Endothelial cell of umbilical vein (primary cell): ENCODE results near the gene RNF183. TPM values are rescaled to one million over a fixed set of nuclear protein-coding genes. Genes with fewer than 3 reads are reported as not detected.

Experiments
- BruUV-seq: library from RNA; stranded (reverse); fragments of 400-500 nt; replicated peaks from 2 replicates; lab custom pipeline; 2021; lab: Mats Ljungman, UMichigan
- CTCF ChIA-PET: fragments of 300-600, 350-600 bp; sonication (Branson Sonifier 250); formaldehyde crosslinking; loops from one replicate; lab custom pipeline; 2021; ENCODE audit warnings: antibody characterized with exemption, inconsistent platforms; lab: Charles Lee
- POLR2A ChIA-PET: fragments of 300-600, 350-600 bp; sonication (Branson Sonifier 250); formaldehyde crosslinking; loops from one replicate; lab custom pipeline; 2021; ENCODE audit warnings: antibody characterized with exemption, inconsistent platforms; lab: Charles Lee
- DNase-seq: peaks from one replicate; pipeline ENCODE4 v3.0.0-alpha.2; 2011; ENCODE audit warnings: low read depth, low spot score
- FAIRE-seq: peaks from 2 replicates; lab custom pipeline; 2011; peaks lifted over from hg19 to GRCh38; lab: Jason Lieb, UNC
- H2AFZ ChIP-seq: 2 replicates; pipeline ENCODE4 v1.6.0; 2012; ENCODE audit warnings: low read depth, low read length, control low read depth, inconsistent platforms
- H3K27ac ChIP-seq: 2 replicates; pipeline ENCODE4 v1.5.1; 2011; ENCODE audit warnings: low read depth, mild to moderate bottlenecking, control low read depth, low read length, moderate library complexity; ENCODE audit not compliant: insufficient read depth
- H3K27me3 ChIP-seq, 2 experiments: 2 replicates each; pipeline versions ENCODE4 v1.6.0 to v1.6.1; 2011; ENCODE audit warnings: low read length in 2 of 2, mixed read lengths in 1 of 2; ENCODE audit not compliant: control insufficient read depth in 2 of 2, insufficient read depth in 2 of 2
- H3K36me3 ChIP-seq, 2 experiments: 2 replicates in 1 of 2; 3 replicates in 1 of 2; pipeline ENCODE4 v1.5.1; 2011; ENCODE audit warnings: low read length in 2 of 2, mild to moderate bottlenecking in 1 of 2, moderate library complexity in 1 of 2; ENCODE audit not compliant: control insufficient read depth in 2 of 2, insufficient read depth in 2 of 2; ENCODE audit errors: extremely low read depth in 1 of 2
- H3K4me1 ChIP-seq: 3 replicates; pipeline ENCODE4 v1.5.1; 2011; ENCODE audit warnings: mild to moderate bottlenecking, low read length; ENCODE audit not compliant: control insufficient read depth, insufficient read depth; ENCODE audit errors: extremely low read depth
- H3K4me2 ChIP-seq: 2 replicates; pipeline ENCODE4 v1.6.1; 2011; ENCODE audit warnings: low read length, control low read depth, mixed read lengths; ENCODE audit not compliant: insufficient read depth
- H3K4me3 ChIP-seq, 3 experiments: fragments of 200-600 bp in 1 of 3; sonication (generic), shearing (Covaris generic) in 1 of 3; replicated peaks in 1 of 3; 2 replicates each; pipeline ENCODE4 v1.5.1; 2011 to 2016; ENCODE audit warnings: control low read depth in 3 of 3, low read length in 3 of 3, mild to moderate bottlenecking in 2 of 3, inconsistent platforms in 1 of 3, low read depth in 1 of 3, moderate library complexity in 1 of 3; ENCODE audit not compliant: insufficient read depth in 1 of 3
- H3K79me2 ChIP-seq: 2 replicates; pipeline ENCODE4 v1.6.0; 2012; ENCODE audit warnings: low read length, inconsistent platforms; ENCODE audit not compliant: control insufficient read depth, insufficient read depth
- H3K9ac ChIP-seq: replicated peaks from 2 replicates; pipeline ENCODE3; 2011; ENCODE audit warnings: low read length, control low read depth; ENCODE audit not compliant: insufficient read depth; ENCODE audit errors: extremely low read depth
- H3K9me1 ChIP-seq: replicated peaks from 3 replicates; pipeline ENCODE4 v1.6.0; 2011; ENCODE audit warnings: mild to moderate bottlenecking, low read length; ENCODE audit not compliant: control insufficient read depth, insufficient read depth; ENCODE audit errors: extremely low read depth
- H3K9me3 ChIP-seq: replicated peaks from 2 replicates; pipeline ENCODE4 v1.5.1; 2012; ENCODE audit warnings: low read length, inconsistent platforms; ENCODE audit not compliant: control insufficient read depth, insufficient read depth
- H4K20me1 ChIP-seq: replicated peaks from 2 replicates; pipeline ENCODE3; 2011; ENCODE audit warnings: mild to moderate bottlenecking, low read length; ENCODE audit not compliant: control insufficient read depth, insufficient read depth; ENCODE audit errors: extremely low read depth
- CTCF ChIP-seq, 2 donors: IDR thresholded peaks; 1 replicate in 1 of 2; 2 replicates in 1 of 2; pipeline ENCODE4 v1.5.1; 2011; ENCODE audit warnings: low read length in 2 of 2, mild to moderate bottlenecking in 2 of 2, moderate library complexity in 2 of 2, control low read depth in 1 of 2, inconsistent platforms in 1 of 2, low read depth in 1 of 2; ENCODE audit not compliant: insufficient read depth in 1 of 2; ENCODE audit errors: extremely low read depth in 1 of 2
- EZH2 ChIP-seq: IDR thresholded peaks from 2 replicates; pipeline ENCODE4 v1.6.1; 2012; ENCODE audit warnings: borderline replicate concordance, low read depth, mild to moderate bottlenecking, moderate library complexity, low read length, inconsistent platforms; ENCODE audit not compliant: severe bottlenecking
- GATA2 ChIP-seq: IDR thresholded peaks from 2 replicates; pipeline ENCODE4 v1.7.0; 2011; ENCODE audit warnings: low read depth, mild to moderate bottlenecking, moderate library complexity, mixed read lengths, low read length; ENCODE audit not compliant: insufficient read length, insufficient read depth
- JUN ChIP-seq: IDR thresholded peaks from 2 replicates; pipeline ENCODE4 v1.6.1; 2011; ENCODE audit warnings: borderline replicate concordance, low read depth; ENCODE audit not compliant: insufficient read length, insufficient read depth
- MAX ChIP-seq: IDR thresholded peaks from 2 replicates; pipeline ENCODE4 v1.6.1; 2011; ENCODE audit not compliant: insufficient read depth, insufficient read length
- MYC ChIP-seq: IDR thresholded peaks from one replicate; pipeline ENCODE4 v1.6.1; 2011; ENCODE audit warnings: mild to moderate bottlenecking, low read depth, low read length
- POLR2A ChIP-seq: IDR thresholded peaks from 2 replicates; pipeline ENCODE4 v1.6.1; 2012; ENCODE audit warnings: low read depth, mild to moderate bottlenecking, control low read depth, low read length
- POLR2AphosphoS5 ChIP-seq: IDR thresholded peaks from 2 replicates; pipeline ENCODE4 v1.6.1; 2012; ENCODE audit warnings: low read depth, mild to moderate bottlenecking, control low read depth, low read length, moderate library complexity; ENCODE audit not compliant: insufficient read depth
- dilution Hi-C: fragments of 300-500 bp; cut with MboI; formaldehyde crosslinking; loops from one replicate; pipeline ENCODE4 v1.15.0; 2019; ENCODE audit warnings: low sequenced_read_pairs; ENCODE audit not compliant: extremely low pct_ligation_motif_present
- intact Hi-C: fragments of 100-400 bp; cut with micrococcal nuclease; formaldehyde crosslinking; loops from one replicate; pipeline ENCODE4 v1.10.0; 2022
- polyA plus RNA-seq, 4 experiments: library from polyadenylated mRNA; depleted of rRNA in 3 of 4; stranded (reverse) in 3 of 4; unstranded in 1 of 4; fragments of >200 nt; gene quantifications; 2 replicates each; pipeline versions ENCODE4 v1.2.1 to v1.2.3, GENCODE V29; 2011 to 2012; ENCODE audit warnings: missing spikeins in 1 of 4
- total RNA-seq: library from RNA; stranded (reverse); gene quantifications from 2 replicates; pipeline ENCODE4 v1.2.3, GENCODE V29; 2021

Gene RNF183
- total and polyA plus RNA-seq, 2 donors (not counting 3 experiments of a cell fraction or from before 2014, with no cell fraction given): not detected

GRCh38 chr9:113299800-113300292, 3.3 kb downstream of the RNF183 start:
- dilution Hi-C loops: no loop called here
- ChIA-PET CTCF (no interaction called here), POLR2A (no interaction called here)
- Histone ChIP-seq H3K36me3 (no peaks in the 10 kb centered on the region), H3K27ac (no peak overlapping the region), H3K4me3 (no peak overlapping the region), H3K4me2 (peak overlapping the region; percentile 30), H3K9me3 (no peaks in the 10 kb centered on the region), H3K79me2 (no peaks in the 10 kb centered on the region), H2AFZ (no peak overlapping the region), H3K9ac (no peak overlapping the region), H3K4me1 (peaks cover 3% of the 10 kb centered on the region), H3K27me3 (peaks cover 3 to 8% of the 10 kb centered on the region in 2 experiments), H4K20me1 (no peaks in the 10 kb centered on the region), H3K9me1 (no peaks in the 10 kb centered on the region)
- FAIRE-seq (peak; percentile 82), DNase-seq (peak; percentile 43)
- intact Hi-C loops: no loop called here
- no TSS peak for BruUV-seq
- no peak for TF ChIP-seq GATA2
- TF ChIP-seq POLR2AphosphoS5: no peak
- TF ChIP-seq JUN: peak; percentile 27
- no peak for TF ChIP-seq MYC

GRCh38 chr9:113298924-113299770, 4.0 kb downstream of the RNF183 start:
- TF ChIP-seq POLR2A (no peak), MAX (no peak), CTCF (IDR thresholded peaks at IDR 0.05; ENCODE audit: extremely low read depth in 1 of 2, insufficient read depth in 1 of 2, low read depth in 1 of 2, low read length in 2 of 2) (no peak), POLR2AphosphoS5 (no peak), EZH2 (no peak)

More at GRCh38 chr9:113298924-113299770, 4.0 kb downstream of the RNF183 start:
- Histone ChIP-seq H3K9ac (no peak overlapping the region), H4K20me1 (no peaks in the 10 kb centered on the region), H3K4me2 (no peak overlapping the region), H3K36me3 (no peaks in the 10 kb centered on the region), H3K9me1 (no peaks in the 10 kb centered on the region), H3K4me3 (no peak overlapping the region), H3K27me3 (peaks cover 3 to 8% of the 10 kb centered on the region in 2 experiments), H2AFZ (no peak overlapping the region), H3K79me2 (no peaks in the 10 kb centered on the region), H3K27ac (no peak overlapping the region), H3K9me3 (no peaks in the 10 kb centered on the region), H3K4me1 (peaks cover 3% of the 10 kb centered on the region)
- no TSS peak for BruUV-seq
- DNase-seq (no peak), FAIRE-seq (no peak)
- CTCF ChIA-PET: no interaction called here
- POLR2A ChIA-PET: no interaction called here
- dilution Hi-C loops: no loop called here
- intact Hi-C loops: no loop called here
